H9 (cell line): ENCODE measurements around the gene PRKAG2. TPM values are rescaled to one million over a fixed set of nuclear protein-coding genes. Genes with fewer than 3 reads are reported as not detected.

Experiments used
- DNase-seq: peaks from one replicate; pipeline ENCODE4 v3.0.0-alpha.2; 2017
- H2AFZ ChIP-seq: one replicate; pipeline ENCODE4 v1.6.1; 2013; ENCODE audit warnings: mild to moderate bottlenecking, low read length, control low read depth, moderate library complexity
- H2AK5ac ChIP-seq: 2 replicates; pipeline ENCODE4 v1.6.1; 2013; ENCODE audit warnings: low read length, control low read depth, mixed read lengths; ENCODE audit not compliant: insufficient read length
- H2BK120ac ChIP-seq: one replicate; pipeline ENCODE4 v1.6.1; 2013; ENCODE audit warnings: low read depth, mild to moderate bottlenecking, low read length, control low read depth, inconsistent platforms; ENCODE audit not compliant: poor library complexity, severe bottlenecking
- H2BK12ac ChIP-seq: 2 replicates; pipeline ENCODE4 v1.6.1; 2013; ENCODE audit warnings: low read length, control low read depth, mixed read lengths, low read depth; ENCODE audit not compliant: insufficient read length
- H2BK15ac ChIP-seq: 2 replicates; pipeline ENCODE4 v1.6.1; 2013; ENCODE audit warnings: low read depth, low read length, control low read depth
- H2BK20ac ChIP-seq: one replicate; pipeline ENCODE4 v1.6.1; 2013; ENCODE audit warnings: low read depth, mild to moderate bottlenecking, low read length, control low read depth, inconsistent platforms; ENCODE audit not compliant: poor library complexity, severe bottlenecking
- H2BK5ac ChIP-seq: 2 replicates; pipeline ENCODE4 v1.6.1; 2013; ENCODE audit warnings: low read length, control low read depth, mixed read lengths; ENCODE audit not compliant: insufficient read length
- H3K14ac ChIP-seq: 2 replicates; pipeline ENCODE4 v1.6.1; 2013; ENCODE audit warnings: low read length, control low read depth; ENCODE audit not compliant: insufficient read depth
- H3K18ac ChIP-seq: 2 replicates; pipeline ENCODE4 v1.6.1; 2013; ENCODE audit warnings: low read depth, mild to moderate bottlenecking, mixed read lengths, low read length, control low read depth; ENCODE audit not compliant: insufficient read length
- H3K23ac ChIP-seq: 2 replicates; pipeline ENCODE4 v1.6.1; 2013; ENCODE audit warnings: low read length, control low read depth, mixed read lengths, low read depth; ENCODE audit not compliant: insufficient read length
- H3K23me2 ChIP-seq: 2 replicates; pipeline ENCODE4 v1.6.1; 2013; ENCODE audit warnings: low read depth, mild to moderate bottlenecking, mixed read lengths, low read length, control low read depth; ENCODE audit not compliant: insufficient read length, poor library complexity, severe bottlenecking
- H3K27ac ChIP-seq: 2 replicates; pipeline ENCODE4 v1.5.1; 2013; ENCODE audit warnings: low read length, control low read depth, mixed read lengths, low read depth; ENCODE audit not compliant: insufficient read length
- H3K27me3 ChIP-seq: 2 replicates; pipeline ENCODE4 v1.6.1; 2013; ENCODE audit warnings: low read length, control low read depth, inconsistent platforms; ENCODE audit not compliant: insufficient read depth
- H3K4ac ChIP-seq: 2 replicates; pipeline ENCODE4 v1.6.1; 2013; ENCODE audit warnings: low read depth, mild to moderate bottlenecking, control low read depth, inconsistent platforms, low read length, moderate library complexity
- H3K4me1 ChIP-seq: 2 replicates; pipeline ENCODE4 v1.6.1; 2013; ENCODE audit warnings: low read length, control low read depth, inconsistent platforms; ENCODE audit not compliant: insufficient read depth
- H3K4me2 ChIP-seq: 2 replicates; pipeline ENCODE4 v1.6.1; 2013; ENCODE audit warnings: low read length, control low read depth, mixed read lengths; ENCODE audit not compliant: insufficient read length, insufficient read depth
- H3K56ac ChIP-seq: 2 replicates; pipeline ENCODE4 v1.6.1; 2013; ENCODE audit warnings: low read depth, mild to moderate bottlenecking, mixed read lengths, low read length, control low read depth; ENCODE audit not compliant: insufficient read length
- H3K79me1 ChIP-seq: 2 replicates; pipeline ENCODE4 v1.6.1; 2013; ENCODE audit warnings: low read depth, mild to moderate bottlenecking, moderate library complexity, low read length, control low read depth, inconsistent platforms; ENCODE audit not compliant: insufficient read depth, poor library complexity, severe bottlenecking
- H3K79me2 ChIP-seq: 2 replicates; pipeline ENCODE4 v1.6.1; 2013; ENCODE audit warnings: low read length, control low read depth, inconsistent platforms; ENCODE audit not compliant: insufficient read depth
- H3K9ac ChIP-seq: 2 replicates; pipeline ENCODE4 v1.6.1; 2013; ENCODE audit warnings: low read length, control low read depth, mixed read lengths; ENCODE audit not compliant: insufficient read length; ENCODE audit errors: extremely low read depth
- H3K9me3 ChIP-seq: one replicate; pipeline ENCODE4 v1.6.1; 2013; ENCODE audit warnings: low read depth, low read length, inconsistent platforms; ENCODE audit not compliant: control insufficient read depth
- H3T11ph ChIP-seq: one replicate; pipeline ENCODE4 v1.6.1; 2013; ENCODE audit warnings: mild to moderate bottlenecking, low read length, control low read depth, inconsistent platforms
- H4K20me1 ChIP-seq: one replicate; pipeline ENCODE4 v1.6.1; 2013; ENCODE audit not compliant: control insufficient read depth, insufficient read length, insufficient read depth
- H4K5ac ChIP-seq: 2 replicates; pipeline ENCODE4 v1.6.1; 2013; ENCODE audit warnings: low read depth, mild to moderate bottlenecking, mixed read lengths, low read length, control low read depth; ENCODE audit not compliant: insufficient read length
- H4K8ac ChIP-seq: replicated peaks from 2 replicates; pipeline ENCODE4 v1.6.1; 2013; ENCODE audit warnings: low read length, control low read depth, mixed read lengths, low read depth; ENCODE audit not compliant: insufficient read length
- H4K91ac ChIP-seq: 2 replicates; pipeline ENCODE4 v1.6.1; 2013; ENCODE audit warnings: low read depth, mild to moderate bottlenecking, moderate library complexity, mixed read lengths, low read length, control low read depth; ENCODE audit not compliant: insufficient read length
- H3K27ac Mint-ChIP-seq, 3 experiments: 2 replicates in 2 of 3; 3 replicates in 1 of 3; pipeline ENCODE4 v1.8.0; 2020 to 2021; ENCODE audit warnings: mixed read lengths in 3 of 3, mild to moderate bottlenecking in 1 of 3, moderate library complexity in 1 of 3
- H3K27me3 Mint-ChIP-seq: 2 replicates; pipeline ENCODE4 v1.8.0; 2021; ENCODE audit warnings: low read depth, mild to moderate bottlenecking, moderate library complexity, mixed read lengths
- H3K36me3 Mint-ChIP-seq, 3 experiments: 2 replicates in 2 of 3; 3 replicates in 1 of 3; pipeline ENCODE4 v1.8.0; 2020 to 2021; ENCODE audit warnings: low read depth in 3 of 3, mixed read lengths in 3 of 3; ENCODE audit not compliant: insufficient read depth in 1 of 3
- H3K4me1 Mint-ChIP-seq, 2 experiments: 2 replicates each; pipeline ENCODE4 v1.8.0; 2020; ENCODE audit warnings: mixed read lengths in 2 of 2
- H3K4me3 Mint-ChIP-seq, 2 experiments: 2 replicates in 1 of 2; 3 replicates in 1 of 2; pipeline ENCODE4 v1.8.0; 2020 to 2021; ENCODE audit warnings: mild to moderate bottlenecking in 2 of 2, mixed read lengths in 2 of 2, moderate library complexity in 1 of 2
- H3K9me3 Mint-ChIP-seq, 2 experiments: 2 replicates in 1 of 2; 3 replicates in 1 of 2; pipeline ENCODE4 v1.8.0; 2020; ENCODE audit warnings: mild to moderate bottlenecking in 2 of 2, mixed read lengths in 2 of 2, moderate library complexity in 1 of 2
- WGBS: extraction: QIAGEN DNeasy Blood & Tissue Kit; methylation state at CpG from one replicate; pipeline ENCODE4 v1.1.7; 2013; ENCODE audit warnings: missing lambda C conversion rate, low lambda C conversion rate, mixed read lengths; ENCODE audit not compliant: insufficient read length; ENCODE audit errors: extremely low coverage; 5-methylcytosine and 5-hydroxymethylcytosine counted together
- total RNA-seq: library from RNA; stranded (reverse); gene quantifications from 2 replicates; pipeline ENCODE4 v1.2.1, GENCODE V29; 2021
- TF ChIP-seq, protein P1 (sequence below): fragments of 200-600 bp; sonication (generic); conservative IDR thresholded peaks from 3 replicates; pipeline ENCODE4 v1.8.0; 2021; ENCODE audit warnings: antibody characterized with exemption, mild to moderate bottlenecking

PRKAG2 gene
- total RNA-seq, 1 experiment from 2014 or later = 11.8 TPM

DNA sequence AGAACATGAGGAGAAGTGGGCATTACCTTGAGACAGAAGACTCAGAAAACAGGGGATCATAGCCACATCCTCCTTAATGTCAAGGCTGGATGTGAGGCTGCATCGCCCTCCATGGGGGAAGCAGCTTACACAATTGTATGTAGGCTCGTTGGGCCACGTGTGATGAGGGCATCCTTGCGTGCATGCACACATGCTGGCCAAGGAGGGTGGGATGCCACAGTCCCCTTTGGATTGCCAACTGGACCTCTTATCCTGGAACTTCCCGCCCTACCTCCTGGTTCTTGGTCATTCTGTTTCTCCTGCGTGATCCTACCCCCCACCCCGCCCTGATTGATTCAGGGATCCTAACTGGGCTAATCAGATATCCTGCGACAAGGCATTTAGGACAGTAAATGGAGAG lies 102.0 kb downstream of the PRKAG2 start:
- H3K4ac ChIP-seq = no peak overlapping the region
- no peak overlapping the region for H2BK5ac ChIP-seq
- TF ChIP-seq, protein P1, sequence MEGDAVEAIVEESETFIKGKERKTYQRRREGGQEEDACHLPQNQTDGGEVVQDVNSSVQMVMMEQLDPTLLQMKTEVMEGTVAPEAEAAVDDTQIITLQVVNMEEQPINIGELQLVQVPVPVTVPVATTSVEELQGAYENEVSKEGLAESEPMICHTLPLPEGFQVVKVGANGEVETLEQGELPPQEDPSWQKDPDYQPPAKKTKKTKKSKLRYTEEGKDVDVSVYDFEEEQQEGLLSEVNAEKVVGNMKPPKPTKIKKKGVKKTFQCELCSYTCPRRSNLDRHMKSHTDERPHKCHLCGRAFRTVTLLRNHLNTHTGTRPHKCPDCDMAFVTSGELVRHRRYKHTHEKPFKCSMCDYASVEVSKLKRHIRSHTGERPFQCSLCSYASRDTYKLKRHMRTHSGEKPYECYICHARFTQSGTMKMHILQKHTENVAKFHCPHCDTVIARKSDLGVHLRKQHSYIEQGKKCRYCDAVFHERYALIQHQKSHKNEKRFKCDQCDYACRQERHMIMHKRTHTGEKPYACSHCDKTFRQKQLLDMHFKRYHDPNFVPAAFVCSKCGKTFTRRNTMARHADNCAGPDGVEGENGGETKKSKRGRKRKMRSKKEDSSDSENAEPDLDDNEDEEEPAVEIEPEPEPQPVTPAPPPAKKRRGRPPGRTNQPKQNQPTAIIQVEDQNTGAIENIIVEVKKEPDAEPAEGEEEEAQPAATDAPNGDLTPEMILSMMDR = no peak
- no peak overlapping the region for H4K5ac ChIP-seq
- no peak overlapping the region for H2BK15ac ChIP-seq
- no peak overlapping the region for H2BK20ac ChIP-seq
- no peak for DNase-seq
- H3K9ac ChIP-seq = no peak overlapping the region
- no peaks in the 10 kb centered on the region for H3K79me1 ChIP-seq
- H4K91ac ChIP-seq = no peak overlapping the region
- Mint-ChIP-seq H3K36me3 (peaks cover 3 to 10% (median 5%) of the 10 kb centered on the region in 3 experiments; a peak in 4 of 7 replicates), H3K9me3 (peaks cover 10 to 16% of the 10 kb centered on the region in 2 experiments), H3K27me3 (peaks cover 26% of the 10 kb centered on the region), H3K4me3 (no peak overlapping the region), H3K27ac (no peak overlapping the region), H3K4me1 (peaks cover 0 to 7% of the 10 kb centered on the region in 2 experiments; a peak in 3 of 4 replicates)
- no peak overlapping the region for H3K27ac ChIP-seq
- no peak overlapping the region for H2AFZ ChIP-seq
- H3T11ph ChIP-seq = no peak overlapping the region
- no peaks in the 10 kb centered on the region for H3K4me1 ChIP-seq
- no peaks in the 10 kb centered on the region for H3K23me2 ChIP-seq
- no peaks in the 10 kb centered on the region for H4K20me1 ChIP-seq
- H2AK5ac ChIP-seq = no peak overlapping the region
- H3K27me3 ChIP-seq = no peaks in the 10 kb centered on the region
- WGBS = no CpG with 5 or more reads among the region's 8 CpGs
- no peaks in the 10 kb centered on the region for H3K79me2 ChIP-seq
- H2BK120ac ChIP-seq = no peak overlapping the region
- H3K18ac ChIP-seq = no peak overlapping the region
- no peak overlapping the region for H2BK12ac ChIP-seq
- H3K4me2 ChIP-seq = no peak overlapping the region
- H4K8ac ChIP-seq = no peak overlapping the region
- no peak overlapping the region for H3K23ac ChIP-seq
- no peak overlapping the region for H3K14ac ChIP-seq
- peaks cover 4% of the 10 kb centered on the region for H3K9me3 ChIP-seq
- no peak overlapping the region for H3K56ac ChIP-seq
